Activated naive CD8-positive, alpha-beta T cell treated with anti-CD3 and anti-CD28 coated beads for 36 hours (primary cell): Measurements from ENCODE around the gene EFL1. TPM values are rescaled to one million over a fixed set of nuclear protein-coding genes. Genes with fewer than 3 reads are reported as not detected.

ENCODE experiments used
- DNase-seq: peaks from one replicate; pipeline ENCODE4 v3.0.0; 2021
- H3K27ac Mint-ChIP-seq: one replicate; pipeline ENCODE4 v1.8.0; 2022; ENCODE audit warnings: mild to moderate bottlenecking, moderate library complexity, mixed read lengths
- H3K27me3 Mint-ChIP-seq: one replicate; pipeline ENCODE4 v1.8.0; 2022; ENCODE audit warnings: mild to moderate bottlenecking, mixed read lengths
- H3K36me3 Mint-ChIP-seq: one replicate; pipeline ENCODE4 v1.8.0; 2021; ENCODE audit warnings: mild to moderate bottlenecking, mixed read lengths
- H3K4me1 Mint-ChIP-seq: one replicate; pipeline ENCODE4 v1.8.0; 2021; ENCODE audit warnings: mixed read lengths
- H3K4me3 Mint-ChIP-seq: one replicate; pipeline ENCODE4 v1.8.0; 2022; ENCODE audit warnings: mild to moderate bottlenecking, moderate library complexity, mixed read lengths
- H3K9me3 Mint-ChIP-seq: one replicate; pipeline ENCODE4 v1.8.0; 2022; ENCODE audit warnings: mixed read lengths
- total RNA-seq, 2 experiments: library from RNA; stranded (reverse); gene quantifications; one replicate each; pipeline ENCODE4 v1.2.3, GENCODE V29; 2021

EFL1 gene
- total RNA-seq, 2 experiments from 2014 or later = 23.7 to 25.3 TPM

- H3K9me3 Mint-ChIP-seq = no peaks in the 10 kb centered on the region
- no peaks in the 10 kb centered on the region for H3K27me3 Mint-ChIP-seq
- DNase-seq = no peak
- H3K4me1 Mint-ChIP-seq = peaks cover 10% of the 10 kb centered on the region
- no peak overlapping the region for H3K27ac Mint-ChIP-seq
- no peak overlapping the region for H3K4me3 Mint-ChIP-seq
- H3K36me3 Mint-ChIP-seq = peaks cover 29% of the 10 kb centered on the region
Measured at GRCh38 chr15:82133251-82133650, 129.3 kb downstream of the EFL1 start.

DNA sequence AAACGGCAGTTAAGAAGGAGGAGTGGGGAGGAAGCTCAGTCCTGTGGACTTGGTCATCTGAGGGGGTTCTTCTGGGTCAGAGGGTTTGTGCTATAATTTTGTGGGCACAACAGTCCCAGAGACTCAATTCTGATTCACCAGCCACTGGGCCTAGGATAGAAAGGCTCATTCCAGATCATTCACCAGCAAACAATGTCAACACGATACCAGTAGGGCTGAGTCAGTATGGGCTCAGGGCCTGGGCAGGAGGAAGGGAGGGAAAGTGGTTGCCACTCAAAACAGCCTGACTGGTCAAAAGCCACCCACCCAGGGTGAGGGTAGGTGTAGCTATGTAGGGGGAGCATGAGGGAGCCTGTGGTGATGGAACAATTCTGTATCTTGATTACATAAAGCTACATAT is 129.8 kb downstream of the EFL1 start:
- peaks cover 10% of the 10 kb centered on the region for H3K4me1 Mint-ChIP-seq
- no peak overlapping the region for H3K27ac Mint-ChIP-seq
- H3K36me3 Mint-ChIP-seq = peaks cover 27% of the 10 kb centered on the region
- H3K4me3 Mint-ChIP-seq = no peak overlapping the region
- no peaks in the 10 kb centered on the region for H3K27me3 Mint-ChIP-seq
- no peaks in the 10 kb centered on the region for H3K9me3 Mint-ChIP-seq
- DNase-seq = no peak

DNA sequence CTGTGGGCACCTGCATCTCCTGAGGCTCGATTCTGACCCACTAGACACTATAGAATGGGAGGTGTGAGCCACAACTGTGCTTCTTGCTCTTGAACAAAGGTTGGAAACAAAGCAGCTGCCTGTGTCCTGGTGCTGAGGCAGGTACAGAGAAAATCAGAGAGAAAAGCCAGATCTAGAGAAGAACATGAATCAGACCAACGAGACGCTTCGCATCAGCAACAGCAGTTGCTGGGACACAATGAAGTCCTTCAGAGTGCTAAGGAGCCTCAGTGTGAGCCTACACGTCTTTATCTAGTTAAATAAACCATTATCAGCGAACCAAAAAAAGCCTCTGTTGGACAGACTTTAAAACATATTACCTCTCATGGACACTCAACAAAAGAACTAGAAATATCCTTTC is 130.4 kb downstream of the EFL1 start:
- Mint-ChIP-seq H3K27ac (no peak overlapping the region), H3K9me3 (no peaks in the 10 kb centered on the region), H3K27me3 (no peaks in the 10 kb centered on the region), H3K4me3 (no peak overlapping the region), H3K36me3 (peaks cover 25% of the 10 kb centered on the region), H3K4me1 (peaks cover 10% of the 10 kb centered on the region)
- no peak for DNase-seq

DNA sequence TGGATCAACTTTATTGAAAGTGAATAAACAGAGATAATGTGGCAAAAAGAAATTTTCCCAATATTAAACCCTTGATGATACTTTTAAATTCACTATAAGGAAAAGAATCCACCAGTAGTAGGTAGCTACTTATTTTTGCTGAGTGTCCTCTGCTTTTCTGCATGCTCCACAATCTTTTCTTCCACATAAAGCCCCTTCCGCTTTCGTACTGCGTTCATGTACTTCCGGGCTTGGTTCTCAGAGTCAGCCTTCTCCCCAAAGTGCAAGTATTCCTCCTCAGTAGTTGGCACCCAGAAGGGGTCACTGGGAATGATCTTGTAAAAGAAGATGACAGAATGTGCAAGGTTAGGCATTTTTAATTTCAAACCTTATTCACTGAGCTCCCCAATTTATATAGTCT is 132.3 kb downstream of the EFL1 start:
- no peaks in the 10 kb centered on the region for H3K9me3 Mint-ChIP-seq
- no peak overlapping the region for H3K4me3 Mint-ChIP-seq
- H3K4me1 Mint-ChIP-seq = peaks cover 10% of the 10 kb centered on the region
- no peak for DNase-seq
- peaks cover 17% of the 10 kb centered on the region for H3K36me3 Mint-ChIP-seq
- no peaks in the 10 kb centered on the region for H3K27me3 Mint-ChIP-seq
- H3K27ac Mint-ChIP-seq = no peak overlapping the region

DNA sequence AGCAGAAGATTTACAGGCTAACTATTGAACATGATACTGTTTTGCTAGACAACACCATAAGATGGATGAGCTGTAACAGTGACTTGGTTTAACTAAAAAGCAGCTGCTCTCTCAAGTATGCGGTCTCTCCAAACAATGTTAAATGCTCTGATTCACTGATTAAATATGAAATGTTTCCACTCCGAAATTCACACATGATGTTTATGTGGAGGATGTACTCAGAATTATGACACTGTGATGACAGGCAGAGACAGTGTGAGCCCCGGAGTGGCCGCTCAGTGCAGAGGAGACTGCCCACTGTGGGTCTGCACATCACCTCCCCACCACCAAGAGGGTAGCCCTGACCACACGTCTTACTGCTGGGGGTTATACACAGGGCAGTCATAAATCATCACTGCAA is 132.8 kb downstream of the EFL1 start:
- Mint-ChIP-seq H3K27me3 (no peaks in the 10 kb centered on the region), H3K36me3 (peaks cover 17% of the 10 kb centered on the region), H3K9me3 (no peaks in the 10 kb centered on the region), H3K4me3 (no peak overlapping the region), H3K27ac (no peak overlapping the region), H3K4me1 (peaks cover 10% of the 10 kb centered on the region)
- DNase-seq = no peak

- no peak overlapping the region for H3K4me3 Mint-ChIP-seq
- no peaks in the 10 kb centered on the region for H3K27me3 Mint-ChIP-seq
- no peaks in the 10 kb centered on the region for H3K9me3 Mint-ChIP-seq
- DNase-seq = no peak
- H3K27ac Mint-ChIP-seq = no peak overlapping the region
- peaks cover 10% of the 10 kb centered on the region for H3K4me1 Mint-ChIP-seq
- H3K36me3 Mint-ChIP-seq = peaks cover 17% of the 10 kb centered on the region
Measured at GRCh38 chr15:82129149-82129692, 133.3 kb downstream of the EFL1 start.

- no peaks in the 10 kb centered on the region for H3K27me3 Mint-ChIP-seq
- H3K27ac Mint-ChIP-seq = no peak overlapping the region
- H3K4me1 Mint-ChIP-seq = peaks cover 10% of the 10 kb centered on the region
- DNase-seq = no peak
- no peak overlapping the region for H3K4me3 Mint-ChIP-seq
- H3K36me3 Mint-ChIP-seq = peaks cover 17% of the 10 kb centered on the region
- H3K9me3 Mint-ChIP-seq = no peaks in the 10 kb centered on the region
Measured at GRCh38 chr15:82128401-82129148, 134.0 kb downstream of the EFL1 start.

GRCh38 chr15:82127581-82127980 is 135.0 kb downstream of the EFL1 start:
- DNase-seq = no peak
- Mint-ChIP-seq H3K9me3 (no peaks in the 10 kb centered on the region), H3K4me3 (no peak overlapping the region), H3K4me1 (peaks cover 10% of the 10 kb centered on the region), H3K27me3 (no peaks in the 10 kb centered on the region), H3K36me3 (peaks cover 15% of the 10 kb centered on the region), H3K27ac (no peak overlapping the region)

GRCh38 chr15:82126346-82126745 is 136.2 kb downstream of the EFL1 start:
- Mint-ChIP-seq H3K36me3 (peaks cover 12% of the 10 kb centered on the region), H3K27me3 (no peaks in the 10 kb centered on the region), H3K4me1 (peaks cover 10% of the 10 kb centered on the region), H3K4me3 (no peak overlapping the region), H3K9me3 (no peaks in the 10 kb centered on the region), H3K27ac (no peak overlapping the region)
- DNase-seq = no peak

- DNase-seq = no peak
- Mint-ChIP-seq H3K4me3 (no peak overlapping the region), H3K27ac (no peak overlapping the region), H3K27me3 (no peaks in the 10 kb centered on the region), H3K36me3 (peaks cover 8% of the 10 kb centered on the region), H3K4me1 (peaks cover 8% of the 10 kb centered on the region), H3K9me3 (no peaks in the 10 kb centered on the region)
Measured at GRCh38 chr15:82124331-82125263, 137.9 kb downstream of the EFL1 start.

- no peak overlapping the region for H3K27ac Mint-ChIP-seq
- H3K27me3 Mint-ChIP-seq = no peaks in the 10 kb centered on the region
- H3K4me3 Mint-ChIP-seq = no peak overlapping the region
- no peaks in the 10 kb centered on the region for H3K4me1 Mint-ChIP-seq
- no peak for DNase-seq
- no peaks in the 10 kb centered on the region for H3K9me3 Mint-ChIP-seq
- no peaks in the 10 kb centered on the region for H3K36me3 Mint-ChIP-seq
Measured at GRCh38 chr15:82122746-82123400, 139.7 kb downstream of the EFL1 start.

- Mint-ChIP-seq H3K27me3 (no peaks in the 10 kb centered on the region), H3K9me3 (no peaks in the 10 kb centered on the region), H3K36me3 (no peaks in the 10 kb centered on the region), H3K4me3 (no peak overlapping the region), H3K27ac (no peak overlapping the region), H3K4me1 (no peaks in the 10 kb centered on the region)
- DNase-seq = no peak
Measured at GRCh38 chr15:82118040-82118439, 144.5 kb downstream of the EFL1 start.

GRCh38 chr15:82117296-82117695 is 145.2 kb downstream of the EFL1 start:
- no peaks in the 10 kb centered on the region for H3K4me1 Mint-ChIP-seq
- no peaks in the 10 kb centered on the region for H3K27me3 Mint-ChIP-seq
- no peak overlapping the region for H3K4me3 Mint-ChIP-seq
- H3K27ac Mint-ChIP-seq = no peak overlapping the region
- no peaks in the 10 kb centered on the region for H3K9me3 Mint-ChIP-seq
- no peaks in the 10 kb centered on the region for H3K36me3 Mint-ChIP-seq
- no peak for DNase-seq

DNA sequence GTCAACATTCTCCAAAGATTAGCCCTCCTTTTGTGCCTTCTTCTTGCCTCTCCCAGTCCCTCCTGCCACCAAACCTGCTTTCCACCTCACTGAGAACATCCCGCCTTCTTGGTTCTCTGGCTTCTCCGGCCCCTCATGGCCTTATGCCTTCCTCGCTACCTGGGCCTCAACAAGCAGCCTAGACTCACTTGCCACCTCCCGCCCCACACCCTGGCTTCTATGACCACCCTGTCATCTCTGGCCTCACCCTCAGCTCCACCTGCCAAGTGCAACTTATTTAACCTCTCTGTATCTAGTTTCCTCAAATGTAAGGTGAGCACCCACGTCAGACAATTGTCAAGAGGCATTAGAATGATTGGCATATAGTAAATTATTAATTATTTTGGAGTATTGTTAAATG is 147.9 kb downstream of the EFL1 start:
- no peaks in the 10 kb centered on the region for H3K36me3 Mint-ChIP-seq
- H3K27ac Mint-ChIP-seq = no peak overlapping the region
- no peaks in the 10 kb centered on the region for H3K4me1 Mint-ChIP-seq
- H3K9me3 Mint-ChIP-seq = no peaks in the 10 kb centered on the region
- no peak overlapping the region for H3K4me3 Mint-ChIP-seq
- H3K27me3 Mint-ChIP-seq = no peaks in the 10 kb centered on the region
- no peak for DNase-seq

DNA sequence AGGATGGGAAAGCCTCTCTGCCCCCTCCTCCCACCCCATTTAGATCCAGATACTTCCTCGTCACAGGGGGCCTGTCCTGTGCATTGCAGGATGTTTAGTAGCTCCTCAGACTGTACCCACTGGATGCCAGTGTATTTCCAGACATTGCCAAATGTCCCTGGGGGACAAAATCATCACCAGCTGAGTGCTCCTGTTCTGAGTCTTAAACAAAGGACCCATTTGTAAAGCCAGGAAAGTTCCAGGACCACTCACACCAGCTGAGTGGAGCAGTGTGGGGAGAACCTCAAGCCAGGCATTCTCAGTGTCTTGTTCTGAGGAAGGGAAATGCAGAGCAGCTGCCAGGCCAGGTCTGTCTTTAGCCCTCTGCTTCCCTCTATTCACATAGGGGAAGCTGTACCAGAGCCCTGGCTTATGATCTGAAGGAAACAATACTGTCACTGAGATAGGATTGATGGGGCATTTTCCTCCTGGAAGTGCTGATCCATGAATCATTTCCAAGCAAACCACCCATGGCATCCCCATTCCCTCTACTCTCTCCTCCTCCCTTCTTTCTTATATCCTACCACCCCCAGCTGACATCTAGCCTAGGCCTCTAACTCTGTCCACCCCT is 149.3 kb downstream of the EFL1 start:
- no peaks in the 10 kb centered on the region for H3K9me3 Mint-ChIP-seq
- DNase-seq = no peak
- no peaks in the 10 kb centered on the region for H3K36me3 Mint-ChIP-seq
- H3K4me3 Mint-ChIP-seq = no peak overlapping the region
- no peak overlapping the region for H3K27ac Mint-ChIP-seq
- H3K27me3 Mint-ChIP-seq = no peaks in the 10 kb centered on the region
- H3K4me1 Mint-ChIP-seq = peaks cover 1% of the 10 kb centered on the region
